Neural cell (in vitro differentiated cells): Measurements from ENCODE around the gene TNFAIP8L1.

Source experiments
- CTCF ChIP-seq: fragments of 450-650 bp; IDR thresholded peaks from 2 replicates; pipeline ENCODE4 v1.5.1; 2014; ENCODE audit warnings: antibody characterized with exemption, mild to moderate bottlenecking, moderate library complexity; ENCODE audit not compliant: poor library complexity, severe bottlenecking
- EP300 ChIP-seq: fragments of 450-650 bp; conservative IDR thresholded peaks from 2 replicates; pipeline ENCODE4 v1.6.1; 2014; ENCODE audit warnings: antibody characterized with exemption, mild to moderate bottlenecking, moderate library complexity; ENCODE audit not compliant: poor library complexity, severe bottlenecking
- EZH2 ChIP-seq: fragments of 200-600, 300-800 bp; shearing (Covaris generic), sonication (generic); IDR thresholded peaks from 2 replicates; pipeline ENCODE4 v1.6.1; 2014; ENCODE audit warnings: antibody characterized with exemption, low read length, borderline replicate concordance, mild to moderate bottlenecking; ENCODE audit not compliant: insufficient read depth, poor library complexity, severe bottlenecking
- POLR2AphosphoS5 ChIP-seq: IDR thresholded peaks from 2 replicates; pipeline ENCODE4 v1.6.1; 2012
- RAD21 ChIP-seq: fragments of 450-650 bp; conservative IDR thresholded peaks from 2 replicates; pipeline ENCODE4 v1.6.1; 2014; ENCODE audit warnings: antibody characterized with exemption, mild to moderate bottlenecking, moderate library complexity
- TAF1 ChIP-seq: IDR thresholded peaks from 2 replicates; pipeline ENCODE4 v1.6.1; 2012; ENCODE audit warnings: low read depth

GRCh38 chr19:4700693-4700970 lies 61.3 kb downstream of the TNFAIP8L1 start:
- TF ChIP-seq TAF1: no peak
- no peak for TF ChIP-seq CTCF
- no peak for TF ChIP-seq RAD21
- no peak for TF ChIP-seq EZH2
- no peak for TF ChIP-seq EP300
- no peak for TF ChIP-seq POLR2AphosphoS5
